HEK293 (cell line): Measurements from ENCODE around the gene PPIE.

Source experiments
- HOXD13 ChIP-seq: sonication (generic); formaldehyde crosslinking; IDR thresholded peaks from 2 replicates; pipeline ENCODE4 v1.8.0; 2022; ENCODE audit warnings: missing genetic modification reagents, borderline replicate concordance
- KLF10 ChIP-seq: fragments of 450-650 bp; IDR thresholded peaks from 2 replicates; pipeline ENCODE4 v1.5.1; 2018; ENCODE audit warnings: missing biosample characterization, mild to moderate bottlenecking, missing genetic modification characterization
- KLF16 ChIP-seq: fragments of 450-650 bp; formaldehyde crosslinking; IDR thresholded peaks from 2 replicates; pipeline ENCODE4 v1.5.1; 2017; ENCODE audit warnings: missing biosample characterization, missing genetic modification characterization
- MEIS1 ChIP-seq: sonication (generic); formaldehyde crosslinking; IDR thresholded peaks from 2 replicates; pipeline ENCODE4 v1.8.1; 2022; ENCODE audit warnings: missing genetic modification reagents, mild to moderate bottlenecking, borderline replicate concordance
- ZBTB1 ChIP-seq: fragments of 450-650 bp; formaldehyde crosslinking; IDR thresholded peaks from 2 replicates; pipeline ENCODE4 v1.5.1; 2016; ENCODE audit warnings: missing biosample characterization, missing genetic modification characterization
- ZNF155 ChIP-seq: fragments of 450-650 bp; formaldehyde crosslinking; IDR thresholded peaks from 2 replicates; pipeline ENCODE4 v1.5.1; 2016; ENCODE audit warnings: missing biosample characterization, missing genetic modification characterization
- ZNF169 ChIP-seq: fragments of 450-650 bp; formaldehyde crosslinking; IDR thresholded peaks from 2 replicates; pipeline ENCODE4 v1.5.1; 2016; ENCODE audit warnings: missing biosample characterization, missing genetic modification characterization
- ZNF174 ChIP-seq: fragments of 450-650 bp; formaldehyde crosslinking; IDR thresholded peaks from 2 replicates; pipeline ENCODE4 v1.5.0; 2017; ENCODE audit warnings: missing biosample characterization, mild to moderate bottlenecking, missing genetic modification characterization
- ZNF184 ChIP-seq: fragments of 450-650 bp; IDR thresholded peaks from 2 replicates; pipeline ENCODE4 v1.5.1; 2018; ENCODE audit warnings: missing biosample characterization, mild to moderate bottlenecking, missing genetic modification characterization
- ZNF239 ChIP-seq: fragments of 450-650 bp; formaldehyde crosslinking; IDR thresholded peaks from 2 replicates; pipeline ENCODE4 v1.5.1; 2016; ENCODE audit warnings: missing biosample characterization, missing genetic modification characterization
- ZNF292 ChIP-seq: fragments of 450-650 bp; formaldehyde crosslinking; IDR thresholded peaks from 2 replicates; pipeline ENCODE4 v1.5.1; 2016; ENCODE audit warnings: low read depth, missing biosample characterization, missing genetic modification characterization, borderline replicate concordance
- ZNF302 ChIP-seq: fragments of 450-650 bp; formaldehyde crosslinking; IDR thresholded peaks from 2 replicates; pipeline ENCODE4 v1.5.1; 2016; ENCODE audit warnings: missing biosample characterization, missing genetic modification characterization, low read depth
- ZNF37A ChIP-seq: fragments of 450-650 bp; IDR thresholded peaks from 2 replicates; pipeline ENCODE4 v1.5.1; 2018; ENCODE audit warnings: missing biosample characterization, missing genetic modification characterization
- ZNF391 ChIP-seq: fragments of 450-650 bp; formaldehyde crosslinking; IDR thresholded peaks from 2 replicates; pipeline ENCODE4 v1.5.1; 2016; ENCODE audit warnings: low read depth, missing biosample characterization, missing genetic modification characterization, borderline replicate concordance
- ZNF423 ChIP-seq: fragments of 450-650 bp; formaldehyde crosslinking; IDR thresholded peaks from 2 replicates; pipeline ENCODE4 v1.5.1; 2016; ENCODE audit warnings: missing biosample characterization, missing genetic modification characterization
- ZNF571 ChIP-seq: fragments of 450-650 bp; formaldehyde crosslinking; IDR thresholded peaks from 2 replicates; pipeline ENCODE4 v1.5.0; 2017; ENCODE audit warnings: missing biosample characterization, missing genetic modification characterization
- ZNF623 ChIP-seq: fragments of 450-650 bp; formaldehyde crosslinking; IDR thresholded peaks from 2 replicates; pipeline ENCODE4 v1.5.1; 2016; ENCODE audit warnings: missing biosample characterization, missing genetic modification characterization
- ZNF629 ChIP-seq: fragments of 450-650 bp; formaldehyde crosslinking; IDR thresholded peaks from 2 replicates; pipeline ENCODE4 v1.5.1; 2017; ENCODE audit warnings: missing biosample characterization, missing genetic modification characterization
- ZNF658 ChIP-seq: fragments of 450-650 bp; formaldehyde crosslinking; IDR thresholded peaks from 2 replicates; pipeline ENCODE4; 2016; ENCODE audit warnings: missing biosample characterization, missing genetic modification characterization
- ZNF776 ChIP-seq: fragments of 450-650 bp; formaldehyde crosslinking; IDR thresholded peaks from 2 replicates; pipeline ENCODE4 v1.5.0; 2017; ENCODE audit warnings: missing biosample characterization, missing genetic modification characterization, borderline replicate concordance
- TF ChIP-seq, protein P1 (sequence below): fragments of 450-650 bp; formaldehyde crosslinking; IDR thresholded peaks from 2 replicates; pipeline ENCODE4 v1.5.1; 2016; ENCODE audit warnings: missing biosample characterization, missing genetic modification characterization
- TF ChIP-seq, protein P2 (sequence below): fragments of 450-650 bp; formaldehyde crosslinking; IDR thresholded peaks from 2 replicates; pipeline ENCODE4 v1.5.1; 2016; ENCODE audit warnings: missing biosample characterization, missing genetic modification characterization
- TF ChIP-seq, protein P3 (sequence below): fragments of 450-650 bp; formaldehyde crosslinking; IDR thresholded peaks from 2 replicates; pipeline ENCODE4 v1.5.1; 2017; ENCODE audit warnings: missing biosample characterization, missing genetic modification characterization
- TF ChIP-seq, protein P4 (sequence below): fragments of 450-650 bp; formaldehyde crosslinking; conservative IDR thresholded peaks from 2 replicates; pipeline ENCODE4 v1.5.1; 2016; ENCODE audit warnings: low read depth, missing biosample characterization, missing genetic modification characterization
- TF ChIP-seq, protein P5 (sequence below): fragments of 450-650 bp; formaldehyde crosslinking; IDR thresholded peaks from 2 replicates; pipeline ENCODE4 v1.5.1; 2016; ENCODE audit warnings: missing biosample characterization, missing genetic modification characterization, borderline replicate concordance

PPIE gene

DNA sequence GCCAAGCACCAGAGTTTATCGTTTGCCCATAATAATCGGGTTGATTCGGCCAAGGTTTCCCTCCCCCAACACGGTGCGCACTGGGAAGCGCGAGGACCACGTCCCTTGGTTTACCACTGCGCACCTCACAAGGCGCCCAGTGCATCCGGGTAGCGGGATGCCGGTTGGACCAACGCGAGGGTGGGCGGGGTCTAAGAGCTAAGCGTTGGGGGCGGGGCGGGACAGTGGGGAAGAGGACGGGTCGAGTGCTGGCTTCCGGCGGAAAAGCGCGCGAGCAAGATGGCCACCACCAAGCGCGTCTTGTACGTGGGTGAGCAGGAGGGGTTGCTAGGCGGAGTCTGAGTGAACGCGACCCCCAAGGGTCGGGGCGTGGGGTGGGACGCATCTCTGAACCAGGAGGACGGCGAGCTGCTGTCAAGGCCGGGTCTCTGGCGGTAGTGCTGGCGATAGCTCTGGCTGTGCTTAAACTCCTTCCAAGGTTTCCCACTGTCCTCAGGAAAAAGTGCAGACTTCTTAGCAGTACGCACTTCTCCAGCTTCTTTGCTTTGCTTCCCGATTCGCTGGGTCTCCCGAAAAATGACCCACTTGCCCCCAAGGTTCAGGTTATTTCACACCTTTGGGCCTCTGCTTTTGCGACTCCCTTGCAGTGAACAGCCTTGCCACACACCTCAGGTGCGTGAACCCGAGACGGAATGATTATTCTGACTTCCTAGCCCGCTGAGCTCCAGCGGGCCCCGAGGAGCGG, at the start of gene PPIE (continued):
- TF ChIP-seq, protein P1, sequence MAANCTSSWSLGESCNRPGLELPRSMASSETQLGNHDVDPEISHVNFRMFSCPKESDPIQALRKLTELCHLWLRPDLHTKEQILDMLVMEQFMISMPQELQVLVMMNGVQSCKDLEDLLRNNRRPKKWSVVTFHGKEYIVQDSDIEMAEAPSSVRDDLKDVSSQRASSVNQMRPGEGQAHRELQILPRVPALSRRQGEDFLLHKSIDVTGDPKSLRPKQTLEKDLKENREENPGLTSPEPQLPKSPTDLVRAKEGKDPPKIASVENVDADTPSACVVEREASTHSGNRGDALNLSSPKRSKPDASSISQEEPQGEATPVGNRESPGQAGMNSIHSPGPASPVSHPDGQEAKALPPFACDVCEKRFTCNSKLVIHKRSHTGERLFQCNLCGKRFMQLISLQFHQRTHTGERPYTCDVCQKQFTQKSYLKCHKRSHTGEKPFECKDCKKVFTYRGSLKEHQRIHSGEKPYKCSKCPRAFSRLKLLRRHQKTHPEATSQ = no peak
- no peak for TF ChIP-seq ZNF571
- TF ChIP-seq ZNF292 = no peak
- no peak for TF ChIP-seq ZBTB1
- TF ChIP-seq, protein P2, sequence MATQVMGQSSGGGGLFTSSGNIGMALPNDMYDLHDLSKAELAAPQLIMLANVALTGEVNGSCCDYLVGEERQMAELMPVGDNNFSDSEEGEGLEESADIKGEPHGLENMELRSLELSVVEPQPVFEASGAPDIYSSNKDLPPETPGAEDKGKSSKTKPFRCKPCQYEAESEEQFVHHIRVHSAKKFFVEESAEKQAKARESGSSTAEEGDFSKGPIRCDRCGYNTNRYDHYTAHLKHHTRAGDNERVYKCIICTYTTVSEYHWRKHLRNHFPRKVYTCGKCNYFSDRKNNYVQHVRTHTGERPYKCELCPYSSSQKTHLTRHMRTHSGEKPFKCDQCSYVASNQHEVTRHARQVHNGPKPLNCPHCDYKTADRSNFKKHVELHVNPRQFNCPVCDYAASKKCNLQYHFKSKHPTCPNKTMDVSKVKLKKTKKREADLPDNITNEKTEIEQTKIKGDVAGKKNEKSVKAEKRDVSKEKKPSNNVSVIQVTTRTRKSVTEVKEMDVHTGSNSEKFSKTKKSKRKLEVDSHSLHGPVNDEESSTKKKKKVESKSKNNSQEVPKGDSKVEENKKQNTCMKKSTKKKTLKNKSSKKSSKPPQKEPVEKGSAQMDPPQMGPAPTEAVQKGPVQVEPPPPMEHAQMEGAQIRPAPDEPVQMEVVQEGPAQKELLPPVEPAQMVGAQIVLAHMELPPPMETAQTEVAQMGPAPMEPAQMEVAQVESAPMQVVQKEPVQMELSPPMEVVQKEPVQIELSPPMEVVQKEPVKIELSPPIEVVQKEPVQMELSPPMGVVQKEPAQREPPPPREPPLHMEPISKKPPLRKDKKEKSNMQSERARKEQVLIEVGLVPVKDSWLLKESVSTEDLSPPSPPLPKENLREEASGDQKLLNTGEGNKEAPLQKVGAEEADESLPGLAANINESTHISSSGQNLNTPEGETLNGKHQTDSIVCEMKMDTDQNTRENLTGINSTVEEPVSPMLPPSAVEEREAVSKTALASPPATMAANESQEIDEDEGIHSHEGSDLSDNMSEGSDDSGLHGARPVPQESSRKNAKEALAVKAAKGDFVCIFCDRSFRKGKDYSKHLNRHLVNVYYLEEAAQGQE = no peak; the same call in 1 of the 2 replicates
- no peak for TF ChIP-seq ZNF37A
- no peak for TF ChIP-seq ZNF302 (tag by site-specific recombination)
- TF ChIP-seq, protein P3, sequence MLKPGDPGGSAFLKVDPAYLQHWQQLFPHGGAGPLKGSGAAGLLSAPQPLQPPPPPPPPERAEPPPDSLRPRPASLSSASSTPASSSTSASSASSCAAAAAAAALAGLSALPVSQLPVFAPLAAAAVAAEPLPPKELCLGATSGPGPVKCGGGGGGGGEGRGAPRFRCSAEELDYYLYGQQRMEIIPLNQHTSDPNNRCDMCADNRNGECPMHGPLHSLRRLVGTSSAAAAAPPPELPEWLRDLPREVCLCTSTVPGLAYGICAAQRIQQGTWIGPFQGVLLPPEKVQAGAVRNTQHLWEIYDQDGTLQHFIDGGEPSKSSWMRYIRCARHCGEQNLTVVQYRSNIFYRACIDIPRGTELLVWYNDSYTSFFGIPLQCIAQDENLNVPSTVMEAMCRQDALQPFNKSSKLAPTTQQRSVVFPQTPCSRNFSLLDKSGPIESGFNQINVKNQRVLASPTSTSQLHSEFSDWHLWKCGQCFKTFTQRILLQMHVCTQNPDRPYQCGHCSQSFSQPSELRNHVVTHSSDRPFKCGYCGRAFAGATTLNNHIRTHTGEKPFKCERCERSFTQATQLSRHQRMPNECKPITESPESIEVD (tag by site-specific recombination) = no peak
- no peak for TF ChIP-seq ZNF169 (tag by site-specific recombination)
- TF ChIP-seq MEIS1 (CRISPR knock-in tag) = no peak
- TF ChIP-seq, protein P4, sequence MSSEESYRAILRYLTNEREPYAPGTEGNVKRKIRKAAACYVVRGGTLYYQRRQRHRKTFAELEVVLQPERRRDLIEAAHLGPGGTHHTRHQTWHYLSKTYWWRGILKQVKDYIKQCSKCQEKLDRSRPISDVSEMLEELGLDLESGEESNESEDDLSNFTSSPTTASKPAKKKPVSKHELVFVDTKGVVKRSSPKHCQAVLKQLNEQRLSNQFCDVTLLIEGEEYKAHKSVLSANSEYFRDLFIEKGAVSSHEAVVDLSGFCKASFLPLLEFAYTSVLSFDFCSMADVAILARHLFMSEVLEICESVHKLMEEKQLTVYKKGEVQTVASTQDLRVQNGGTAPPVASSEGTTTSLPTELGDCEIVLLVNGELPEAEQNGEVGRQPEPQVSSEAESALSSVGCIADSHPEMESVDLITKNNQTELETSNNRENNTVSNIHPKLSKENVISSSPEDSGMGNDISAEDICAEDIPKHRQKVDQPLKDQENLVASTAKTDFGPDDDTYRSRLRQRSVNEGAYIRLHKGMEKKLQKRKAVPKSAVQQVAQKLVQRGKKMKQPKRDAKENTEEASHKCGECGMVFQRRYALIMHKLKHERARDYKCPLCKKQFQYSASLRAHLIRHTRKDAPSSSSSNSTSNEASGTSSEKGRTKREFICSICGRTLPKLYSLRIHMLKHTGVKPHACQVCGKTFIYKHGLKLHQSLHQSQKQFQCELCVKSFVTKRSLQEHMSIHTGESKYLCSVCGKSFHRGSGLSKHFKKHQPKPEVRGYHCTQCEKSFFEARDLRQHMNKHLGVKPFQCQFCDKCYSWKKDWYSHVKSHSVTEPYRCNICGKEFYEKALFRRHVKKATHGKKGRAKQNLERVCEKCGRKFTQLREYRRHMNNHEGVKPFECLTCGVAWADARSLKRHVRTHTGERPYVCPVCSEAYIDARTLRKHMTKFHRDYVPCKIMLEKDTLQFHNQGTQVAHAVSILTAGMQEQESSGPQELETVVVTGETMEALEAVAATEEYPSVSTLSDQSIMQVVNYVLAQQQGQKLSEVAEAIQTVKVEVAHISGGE (tag by site-specific recombination) = peak; percentile 91
- no peak for TF ChIP-seq ZNF623 (tag by site-specific recombination)
- no peak for TF ChIP-seq ZNF155 (tag by site-specific recombination)
- TF ChIP-seq HOXD13 (CRISPR knock-in tag) = no peak
- no peak for TF ChIP-seq ZNF391
- TF ChIP-seq KLF10 = no peak
- TF ChIP-seq ZNF423 (tag by site-specific recombination) = no peak
- TF ChIP-seq KLF16 = peak; percentile 1; the same call in 1 of the 2 replicates
- TF ChIP-seq ZNF776 (tag by site-specific recombination) = no peak
- TF ChIP-seq ZNF658 (tag by site-specific recombination) = no peak
- no peak for TF ChIP-seq ZNF239 (tag by site-specific recombination)
- no peak for TF ChIP-seq ZNF184 (tag by site-specific recombination)
- TF ChIP-seq ZNF174 (tag by site-specific recombination) = no peak
- 0 out of 2 replicates have a peak, but pooled peaks have one; percentile 29 for TF ChIP-seq ZNF629 (tag by site-specific recombination)
- TF ChIP-seq, protein P5, sequence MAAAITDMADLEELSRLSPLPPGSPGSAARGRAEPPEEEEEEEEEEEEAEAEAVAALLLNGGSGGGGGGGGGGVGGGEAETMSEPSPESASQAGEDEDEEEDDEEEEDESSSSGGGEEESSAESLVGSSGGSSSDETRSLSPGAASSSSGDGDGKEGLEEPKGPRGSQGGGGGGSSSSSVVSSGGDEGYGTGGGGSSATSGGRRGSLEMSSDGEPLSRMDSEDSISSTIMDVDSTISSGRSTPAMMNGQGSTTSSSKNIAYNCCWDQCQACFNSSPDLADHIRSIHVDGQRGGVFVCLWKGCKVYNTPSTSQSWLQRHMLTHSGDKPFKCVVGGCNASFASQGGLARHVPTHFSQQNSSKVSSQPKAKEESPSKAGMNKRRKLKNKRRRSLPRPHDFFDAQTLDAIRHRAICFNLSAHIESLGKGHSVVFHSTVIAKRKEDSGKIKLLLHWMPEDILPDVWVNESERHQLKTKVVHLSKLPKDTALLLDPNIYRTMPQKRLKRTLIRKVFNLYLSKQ = no peak
